ENCODE results near the gene SRP68.

DNA sequence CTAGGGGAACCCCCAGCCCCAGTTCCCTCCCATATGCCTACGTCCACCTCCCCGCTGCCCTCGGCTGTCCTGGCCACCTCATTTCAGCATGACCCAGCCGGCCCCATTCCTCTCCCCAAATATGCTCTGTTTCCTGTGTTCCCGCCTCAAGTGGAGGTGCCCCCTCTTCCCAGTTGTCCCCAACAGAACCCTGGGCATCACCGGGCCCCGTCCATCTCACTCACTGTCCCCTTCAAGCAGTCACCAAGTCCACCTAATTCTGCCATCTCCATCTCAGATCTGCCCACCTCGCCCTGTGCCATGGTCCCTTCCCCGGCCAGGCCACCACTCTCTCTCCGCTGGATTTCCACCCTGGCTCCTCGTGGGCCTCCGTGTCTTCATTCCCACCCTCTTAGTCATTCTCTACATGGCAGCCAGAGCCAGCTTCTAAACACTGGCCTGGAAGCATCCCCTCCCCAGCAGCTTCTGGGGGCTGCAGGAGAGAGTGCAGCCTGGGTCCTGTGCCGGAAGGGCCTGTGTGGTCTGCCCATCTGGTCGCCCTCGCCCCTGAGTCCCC, 58.9 kb downstream of the SRP68 start:
- TF ChIP-seq ZNF70 (CRISPR knock-in tag; IDR thresholded peaks at IDR 0.05), result no peak
- no peak for TF ChIP-seq CSDC2 (CRISPR knock-in tag; IDR thresholded peaks at IDR 0.05)
- no peak for TF ChIP-seq ZFP30 (CRISPR knock-in tag; IDR thresholded peaks at IDR 0.05)
- TF ChIP-seq, protein P1, sequence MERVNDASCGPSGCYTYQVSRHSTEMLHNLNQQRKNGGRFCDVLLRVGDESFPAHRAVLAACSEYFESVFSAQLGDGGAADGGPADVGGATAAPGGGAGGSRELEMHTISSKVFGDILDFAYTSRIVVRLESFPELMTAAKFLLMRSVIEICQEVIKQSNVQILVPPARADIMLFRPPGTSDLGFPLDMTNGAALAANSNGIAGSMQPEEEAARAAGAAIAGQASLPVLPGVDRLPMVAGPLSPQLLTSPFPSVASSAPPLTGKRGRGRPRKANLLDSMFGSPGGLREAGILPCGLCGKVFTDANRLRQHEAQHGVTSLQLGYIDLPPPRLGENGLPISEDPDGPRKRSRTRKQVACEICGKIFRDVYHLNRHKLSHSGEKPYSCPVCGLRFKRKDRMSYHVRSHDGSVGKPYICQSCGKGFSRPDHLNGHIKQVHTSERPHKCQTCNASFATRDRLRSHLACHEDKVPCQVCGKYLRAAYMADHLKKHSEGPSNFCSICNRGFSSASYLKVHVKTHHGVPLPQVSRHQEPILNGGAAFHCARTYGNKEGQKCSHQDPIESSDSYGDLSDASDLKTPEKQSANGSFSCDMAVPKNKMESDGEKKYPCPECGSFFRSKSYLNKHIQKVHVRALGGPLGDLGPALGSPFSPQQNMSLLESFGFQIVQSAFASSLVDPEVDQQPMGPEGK (CRISPR knock-in tag; IDR thresholded peaks at IDR 0.05; ENCODE audit: borderline replicate concordance), result no peak
- TF ChIP-seq ZFP3 (CRISPR knock-in tag; IDR thresholded peaks at IDR 0.05), result no peak
